Upper lobe of left lung (tissue), 4 donors: ENCODE measurements around the gene KIF22.

Experiments
- EP300 ChIP-seq, 4 donors: sonication (generic); formaldehyde crosslinking; IDR thresholded peaks; one replicate each; pipeline ENCODE4 v1.5.1; 2017; ENCODE audit warnings: antibody characterized with exemption in 4 of 4, control low read depth in 2 of 4
- TF ChIP-seq, protein P1 (sequence below), 6 experiments: fragments of 450-650 bp in 4 of 6; fragments of 200-600 bp in 2 of 6; sonication (generic) in 2 of 6; IDR thresholded peaks; one replicate each; pipeline ENCODE4 v1.5.1; 2016 to 2019; ENCODE audit warnings: antibody characterized with exemption in 6 of 6

DNA sequence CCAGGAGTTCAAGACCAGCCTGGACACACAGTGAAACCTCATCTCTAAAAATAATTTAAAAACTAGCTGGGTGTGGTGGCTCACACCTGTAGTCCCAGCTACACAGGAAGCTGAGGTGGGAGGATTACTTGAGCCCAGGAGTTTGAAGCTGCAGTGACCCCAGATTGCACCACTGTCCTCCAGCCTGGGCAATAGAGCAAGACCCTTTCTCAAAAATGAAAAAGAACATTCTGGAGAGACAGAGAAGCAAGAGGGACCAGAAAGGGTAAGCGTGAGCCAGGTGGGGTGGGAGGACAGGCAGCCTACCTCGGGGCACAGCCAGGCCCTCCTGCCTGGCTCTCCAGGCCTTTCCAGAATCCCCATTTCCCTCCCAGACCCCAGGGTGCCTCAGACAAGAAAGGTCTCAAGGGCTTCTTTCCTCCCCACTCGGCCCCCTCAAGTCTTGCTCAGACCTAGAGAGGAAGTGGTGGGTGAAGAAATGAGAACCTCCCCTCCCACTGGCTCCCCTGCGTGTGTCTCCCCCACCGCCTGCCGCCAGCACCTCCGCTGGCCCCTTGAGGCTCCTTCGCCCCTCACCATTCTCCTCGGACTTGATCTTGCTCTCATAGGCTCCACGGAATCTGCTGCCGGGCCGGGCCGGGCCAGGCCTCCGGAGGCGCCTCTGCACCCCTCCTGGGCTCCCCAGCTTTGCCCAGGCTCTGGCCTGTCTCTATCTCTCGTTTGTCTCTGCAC is 45.3 kb upstream of the KIF22 start:
- no peak for TF ChIP-seq EP300 (IDR thresholded peaks at IDR 0.05)
- TF ChIP-seq, protein P1, sequence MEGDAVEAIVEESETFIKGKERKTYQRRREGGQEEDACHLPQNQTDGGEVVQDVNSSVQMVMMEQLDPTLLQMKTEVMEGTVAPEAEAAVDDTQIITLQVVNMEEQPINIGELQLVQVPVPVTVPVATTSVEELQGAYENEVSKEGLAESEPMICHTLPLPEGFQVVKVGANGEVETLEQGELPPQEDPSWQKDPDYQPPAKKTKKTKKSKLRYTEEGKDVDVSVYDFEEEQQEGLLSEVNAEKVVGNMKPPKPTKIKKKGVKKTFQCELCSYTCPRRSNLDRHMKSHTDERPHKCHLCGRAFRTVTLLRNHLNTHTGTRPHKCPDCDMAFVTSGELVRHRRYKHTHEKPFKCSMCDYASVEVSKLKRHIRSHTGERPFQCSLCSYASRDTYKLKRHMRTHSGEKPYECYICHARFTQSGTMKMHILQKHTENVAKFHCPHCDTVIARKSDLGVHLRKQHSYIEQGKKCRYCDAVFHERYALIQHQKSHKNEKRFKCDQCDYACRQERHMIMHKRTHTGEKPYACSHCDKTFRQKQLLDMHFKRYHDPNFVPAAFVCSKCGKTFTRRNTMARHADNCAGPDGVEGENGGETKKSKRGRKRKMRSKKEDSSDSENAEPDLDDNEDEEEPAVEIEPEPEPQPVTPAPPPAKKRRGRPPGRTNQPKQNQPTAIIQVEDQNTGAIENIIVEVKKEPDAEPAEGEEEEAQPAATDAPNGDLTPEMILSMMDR (IDR thresholded peaks at IDR 0.05) = no peak
